Measurements from ENCODE around the gene GLUL.

The GLUL gene

DNA sequence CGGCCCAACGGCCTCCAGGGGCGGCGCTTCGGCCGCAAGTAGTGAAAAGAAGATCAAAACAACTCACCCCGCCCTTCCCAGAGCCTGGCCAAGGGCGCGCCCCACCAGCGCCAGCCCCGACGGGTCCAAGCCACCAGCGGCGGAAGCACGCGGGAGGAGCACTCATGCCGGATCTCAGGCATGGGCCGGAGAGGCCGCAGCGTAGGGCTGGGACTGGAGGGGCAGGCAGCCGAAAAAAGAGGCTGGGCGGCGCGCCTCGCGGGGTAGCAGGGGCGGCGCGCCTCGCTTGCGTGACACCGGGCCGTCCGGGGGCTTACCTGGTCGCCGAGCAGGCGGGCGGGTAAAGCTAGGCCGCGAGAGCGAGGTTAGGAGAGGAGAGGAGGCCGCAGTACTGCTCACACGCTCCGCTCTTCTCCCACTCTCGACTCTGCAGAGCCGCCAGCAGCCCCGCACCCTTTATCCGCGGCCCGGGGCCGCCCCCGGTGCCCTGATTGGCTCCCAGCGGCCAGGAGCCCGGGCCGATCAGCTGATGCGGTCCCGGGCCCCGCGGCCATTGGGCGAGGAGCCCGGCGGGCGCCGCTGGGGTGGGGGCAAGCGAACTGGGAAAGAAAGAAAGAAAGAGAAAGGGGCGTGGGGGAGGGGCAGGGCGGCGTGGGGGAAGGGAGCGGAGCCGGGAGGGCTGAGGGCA, at the start of gene GLUL:
GLUL (minus strand) TSS at position 429 of the 688 bp plus-strand sequence. CDS start 3,053 bp downstream, outside the sequence.
- DNase-seq (ENCODE audit: low spot score) (no peak), FAIRE-seq (no peak)

DNA sequence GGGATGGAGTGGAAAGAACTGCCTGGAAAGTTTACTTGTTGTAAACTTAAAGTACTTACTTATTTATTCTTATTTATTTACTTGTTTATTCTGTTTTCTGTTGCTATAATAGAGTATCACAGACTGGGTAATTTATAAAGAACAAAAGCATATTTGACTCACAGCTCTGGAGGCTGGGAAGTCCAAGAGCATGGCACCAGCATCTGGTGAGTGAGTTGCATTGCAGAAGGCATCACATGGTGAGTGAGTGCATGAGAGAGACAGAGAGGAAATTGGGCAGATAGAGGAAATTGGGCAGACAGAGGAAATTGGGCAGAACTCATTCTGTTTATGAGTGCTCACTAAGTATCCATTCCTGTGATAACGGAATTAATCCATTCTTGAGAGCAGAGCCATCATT, 46.7 kb upstream of the GLUL start:
- FAIRE-seq = no peak

DNA sequence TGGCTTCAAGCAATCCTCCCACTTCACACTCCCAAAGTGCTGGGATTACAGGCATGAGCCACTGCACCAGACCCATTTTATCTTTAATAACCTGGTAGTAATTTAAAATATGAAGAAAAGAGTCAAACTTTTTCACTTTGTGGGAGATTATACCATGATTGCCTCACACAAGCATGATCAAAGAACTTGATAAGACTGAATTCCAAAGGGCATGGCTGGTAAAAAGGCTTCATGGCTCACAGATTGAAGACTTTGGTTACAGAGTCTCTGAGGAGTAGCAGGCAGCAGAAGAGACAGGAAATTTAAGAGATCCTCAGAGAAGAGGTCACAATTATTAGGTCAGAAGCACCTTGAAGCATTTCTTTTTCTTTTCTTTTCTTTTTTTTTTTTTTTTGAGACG, 42.0 kb upstream of the GLUL start:
- DNase-seq (ENCODE audit: low spot score) (no peak), FAIRE-seq (no peak)

More for the DNA sequence above, 46.7 kb upstream of the GLUL start:
- no peak for DNase-seq (ENCODE audit: low spot score)

DNA sequence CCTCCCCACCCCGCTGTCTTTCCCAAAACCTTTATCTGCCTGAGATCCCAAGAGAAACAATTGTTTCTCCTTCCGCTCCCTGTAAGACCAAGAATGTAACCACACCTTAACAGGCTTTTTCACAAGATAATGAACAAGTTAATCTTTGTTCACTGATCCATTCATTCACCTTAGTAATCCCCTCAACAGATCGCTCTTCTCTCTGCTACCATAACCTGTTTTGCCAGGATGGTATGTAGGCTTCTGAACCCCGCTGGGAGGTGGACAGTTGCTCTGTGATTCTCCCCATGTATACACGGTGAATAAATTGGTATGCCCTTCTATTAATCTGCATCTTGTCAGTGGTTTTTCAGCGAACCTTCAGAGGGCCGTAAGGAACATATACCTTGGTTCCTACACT, 39.7 kb upstream of the GLUL start:
- FAIRE-seq (no peak), DNase-seq (ENCODE audit: low spot score) (no peak)

DNA sequence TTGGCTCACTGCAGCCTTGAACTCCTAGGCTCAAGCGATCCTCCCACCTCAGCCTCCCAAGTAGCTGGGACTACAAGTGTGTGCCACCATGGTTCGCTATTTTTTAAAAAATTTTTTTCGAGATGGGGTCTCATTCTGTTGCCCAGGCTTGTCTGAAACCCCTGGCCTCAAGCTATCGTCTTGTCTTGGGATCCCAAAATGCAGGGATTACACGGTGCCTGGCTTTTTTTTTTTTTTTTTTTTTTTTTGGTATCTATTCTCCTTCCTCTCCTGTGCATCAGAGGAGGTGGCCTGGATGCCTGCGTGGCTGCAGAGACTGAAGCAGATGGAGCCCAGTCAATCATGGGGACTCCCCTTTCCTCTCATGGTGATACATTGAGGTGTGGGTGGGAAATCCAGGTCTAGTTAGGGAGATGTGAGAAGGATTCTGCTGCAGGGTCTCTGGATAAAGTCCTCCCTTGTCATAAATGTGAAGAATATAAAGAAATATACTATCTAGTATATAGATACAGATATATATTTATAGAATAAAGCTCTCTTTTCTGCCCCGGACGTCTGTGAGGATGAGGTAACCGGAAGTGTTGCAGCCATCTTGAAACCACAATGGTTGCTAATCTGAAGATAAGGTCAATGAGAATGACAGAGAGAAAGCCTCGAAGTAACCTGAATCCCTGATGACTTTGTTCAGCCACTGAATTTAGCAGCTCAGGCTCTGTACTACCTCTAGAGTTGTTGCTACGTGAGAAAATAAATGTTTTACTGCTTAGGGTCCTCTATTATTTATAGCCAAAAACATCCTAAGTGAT, 38.9 kb upstream of the GLUL start:
- DNase-seq (ENCODE audit: low spot score) = no peak
- FAIRE-seq = no peak

DNA sequence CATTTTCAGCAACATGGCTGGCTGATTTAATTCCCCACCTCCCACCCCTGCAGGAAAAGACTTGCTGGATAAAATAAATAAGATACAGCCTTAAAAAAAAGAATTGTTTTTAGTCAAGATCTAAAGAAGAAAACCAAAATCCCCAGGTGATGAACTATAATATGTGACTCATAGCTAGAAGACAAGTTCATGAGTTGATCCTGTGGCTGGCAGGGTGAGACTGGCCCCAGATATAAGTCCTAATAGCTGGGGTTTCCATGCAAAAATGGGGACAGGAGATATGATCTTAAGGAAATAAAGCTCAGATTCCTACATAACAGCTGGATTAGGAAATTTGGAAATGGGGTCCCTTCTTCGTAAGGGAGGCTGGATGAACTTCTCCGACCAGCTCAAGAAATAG, 36.5 kb upstream of the GLUL start:
- FAIRE-seq (no peak), DNase-seq (ENCODE audit: low spot score) (no peak)

DNA sequence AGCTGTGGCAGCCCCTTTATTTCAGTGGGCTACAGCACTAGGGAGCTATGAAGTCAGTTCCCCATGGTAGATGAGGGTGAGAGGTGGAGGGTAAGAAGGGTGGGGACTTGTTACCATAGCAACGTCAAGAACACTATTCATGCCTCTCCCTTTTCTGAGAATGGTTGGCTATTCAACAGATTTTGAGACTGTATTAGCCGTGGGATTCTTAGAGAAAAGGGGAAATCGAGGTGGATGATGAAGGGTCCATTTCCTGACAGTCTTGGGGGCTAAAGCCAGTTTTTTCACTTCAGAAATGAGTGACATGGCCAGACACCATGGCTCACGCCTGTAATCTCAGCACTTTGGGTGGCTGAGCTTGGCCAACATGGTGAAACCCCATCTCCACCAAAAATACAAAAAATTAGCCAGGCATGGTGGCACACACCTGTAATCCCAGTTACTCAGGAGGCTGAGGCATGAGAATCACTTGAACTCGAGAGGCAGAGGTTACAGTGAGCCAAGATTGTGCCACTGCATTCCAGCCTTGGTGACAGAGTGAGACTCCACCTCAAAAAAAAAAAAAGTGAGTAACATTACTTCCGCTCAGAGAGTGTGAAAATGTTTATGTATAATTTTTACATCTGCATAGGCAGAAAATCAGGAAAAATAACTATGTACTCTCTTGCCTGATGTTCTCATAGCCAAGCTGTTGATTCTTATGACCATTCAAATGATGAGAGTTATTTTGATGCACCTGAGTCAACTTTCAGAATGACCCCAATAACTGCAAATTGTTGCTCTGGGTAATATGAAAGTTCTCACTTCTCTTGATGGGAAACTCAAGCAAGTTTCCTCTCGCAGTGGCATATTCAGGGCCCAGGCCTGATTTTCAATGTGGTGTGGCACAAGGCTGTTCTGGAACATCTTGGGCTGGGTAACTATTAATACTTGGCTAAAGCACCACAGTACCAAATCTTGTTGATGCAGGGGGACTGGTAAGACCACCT, 35.1 kb upstream of the GLUL start:
- no peak for FAIRE-seq
- no peak for DNase-seq (ENCODE audit: low spot score)

DNA sequence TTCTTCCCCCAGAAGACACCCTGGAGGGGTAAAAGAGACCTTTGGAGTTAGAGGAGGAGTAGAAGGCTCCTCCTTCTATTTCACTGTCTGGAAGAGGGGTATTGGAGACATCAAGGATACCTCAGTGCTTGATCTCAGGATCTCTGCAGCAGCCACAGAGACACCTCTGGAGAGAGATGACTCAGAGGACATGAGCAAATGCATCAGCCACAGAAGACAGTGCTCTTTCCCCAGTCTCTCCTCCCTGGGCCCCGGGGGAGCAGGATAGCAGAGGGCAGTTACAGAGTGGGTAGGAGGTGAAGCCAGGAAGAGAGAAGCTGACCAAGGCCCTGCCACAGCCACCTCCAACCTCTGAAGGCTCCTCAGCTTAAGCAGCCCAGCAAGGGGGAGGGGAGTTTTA, 24.2 kb upstream of the GLUL start:
- no peak for FAIRE-seq

DNA sequence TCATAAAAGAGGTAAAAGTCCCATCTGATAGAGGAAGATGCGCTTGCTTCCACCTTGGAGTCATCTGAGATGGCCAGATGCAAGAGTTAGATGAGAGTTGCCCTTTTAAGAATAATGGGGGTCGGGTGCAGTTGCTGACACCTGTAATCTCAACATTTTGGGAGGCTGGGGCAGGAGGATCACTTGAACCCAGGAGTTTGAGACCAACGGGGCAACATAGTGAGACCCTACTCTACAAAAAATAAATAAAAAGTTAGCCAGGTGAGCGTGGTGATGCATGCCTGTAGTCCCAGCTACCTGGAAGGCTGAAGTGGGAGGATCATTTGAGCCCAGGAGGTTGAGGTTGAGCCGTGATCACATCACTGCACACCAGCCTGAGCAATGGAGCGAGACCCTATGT, 22.4 kb upstream of the GLUL start:
- DNase-seq (ENCODE audit: low spot score) (no peak), FAIRE-seq (no peak)

More for the DNA sequence above, 24.2 kb upstream of the GLUL start:
- no peak for DNase-seq (ENCODE audit: low spot score)

DNA sequence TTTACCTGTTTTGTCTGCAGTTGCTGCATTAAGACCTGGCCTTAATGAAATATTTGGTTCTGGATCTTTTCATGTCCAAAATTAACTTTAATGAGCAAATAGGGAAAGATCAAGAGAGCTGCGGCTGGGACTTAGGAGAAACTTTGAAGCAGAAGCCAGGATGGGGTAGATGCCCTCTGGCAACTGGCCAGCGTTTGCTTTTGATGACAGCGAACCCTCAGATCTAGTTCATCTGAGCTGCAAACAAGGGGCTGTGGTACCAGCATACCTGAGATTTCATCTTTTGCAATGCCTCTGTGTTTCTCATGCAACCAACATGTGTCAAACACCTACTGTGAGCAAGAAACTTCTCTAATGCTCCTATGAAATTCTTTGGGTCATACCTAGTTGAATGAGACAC, 21.9 kb upstream of the GLUL start:
- no peak for DNase-seq (ENCODE audit: low spot score)
- FAIRE-seq = no peak

DNA sequence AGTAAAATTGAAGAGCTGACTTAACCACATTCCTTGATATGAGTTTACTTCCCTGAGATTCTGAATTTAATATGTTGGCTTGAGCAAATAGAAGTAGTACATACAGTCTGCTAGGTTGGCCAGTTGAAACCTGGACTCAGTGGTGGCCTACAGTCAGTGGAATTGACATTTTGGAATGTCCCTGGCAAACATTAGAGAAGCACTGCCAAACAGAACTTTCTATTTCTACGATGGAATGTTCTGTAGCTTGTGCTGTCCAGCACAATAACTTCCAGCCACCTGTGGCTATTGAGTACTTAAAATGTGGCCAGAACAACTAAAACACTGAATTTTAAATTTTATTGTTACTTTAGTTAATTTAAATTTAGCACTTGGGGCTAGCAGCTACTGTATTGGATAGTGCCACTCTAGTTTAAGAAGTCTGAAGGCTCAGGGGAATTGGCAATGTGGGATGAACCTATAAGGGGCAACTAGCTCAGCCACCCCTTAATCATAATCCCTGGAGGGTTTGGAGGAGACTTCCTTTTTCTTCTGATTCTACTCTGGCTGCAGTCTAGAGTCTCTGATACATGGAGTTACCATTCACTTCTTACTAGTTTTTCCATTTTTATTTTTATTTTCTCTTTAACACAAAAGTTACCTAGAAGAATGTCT, 19.2 kb upstream of the GLUL start:
- FAIRE-seq (no peak), DNase-seq (ENCODE audit: low spot score) (no peak)

DNA sequence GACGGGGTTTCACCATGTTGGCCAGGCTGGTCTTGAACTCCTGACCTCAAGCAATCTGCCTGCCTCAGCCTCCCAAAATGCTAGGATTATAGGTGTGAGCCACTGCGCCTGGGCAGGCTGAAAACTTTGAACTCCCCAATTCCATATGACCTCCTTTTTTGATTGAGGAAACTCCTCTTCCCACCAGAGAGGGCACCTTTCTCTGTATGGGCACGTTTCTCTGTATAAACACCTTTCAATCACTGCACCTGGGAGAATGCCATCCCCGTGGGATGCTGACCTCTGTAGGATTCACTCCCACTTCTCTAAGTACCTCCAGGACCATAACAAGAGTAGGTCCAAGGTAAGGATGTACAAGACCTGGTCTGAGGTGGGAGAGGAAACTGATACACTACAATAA, 18.5 kb upstream of the GLUL start:
- FAIRE-seq (no peak), DNase-seq (ENCODE audit: low spot score) (no peak)

DNA sequence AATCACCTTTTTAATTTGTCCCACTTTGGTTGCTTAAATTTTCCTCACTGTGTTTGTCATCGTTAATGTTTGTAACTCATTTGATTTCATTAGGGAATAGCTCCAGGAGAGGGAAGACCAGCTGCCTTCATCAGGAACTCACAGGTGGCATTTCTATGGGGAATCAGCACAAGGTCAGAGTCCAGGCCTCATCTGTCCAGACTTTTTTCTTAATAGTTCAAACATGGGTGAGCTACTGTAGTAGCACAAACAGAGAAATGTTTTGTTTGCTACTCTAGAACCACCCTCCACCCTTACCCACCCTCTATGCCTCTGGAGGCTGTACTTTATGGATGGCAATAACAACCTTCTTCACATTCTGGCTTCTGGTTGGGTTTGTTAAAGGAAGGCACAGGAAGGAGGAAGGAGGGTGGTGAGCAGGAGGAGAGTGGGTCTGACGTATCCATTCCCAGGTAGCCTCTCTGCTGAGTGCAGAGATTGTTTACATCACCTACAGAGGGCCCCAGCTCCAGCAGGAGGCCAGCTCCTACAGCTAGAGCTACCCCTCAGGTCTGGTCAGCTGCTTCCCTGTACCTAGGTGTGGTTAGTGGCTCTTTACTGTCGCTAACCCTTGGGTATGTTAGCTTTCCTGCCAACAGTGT, 17.0 kb upstream of the GLUL start:
- FAIRE-seq (no peak), DNase-seq (ENCODE audit: low spot score) (no peak)

DNA sequence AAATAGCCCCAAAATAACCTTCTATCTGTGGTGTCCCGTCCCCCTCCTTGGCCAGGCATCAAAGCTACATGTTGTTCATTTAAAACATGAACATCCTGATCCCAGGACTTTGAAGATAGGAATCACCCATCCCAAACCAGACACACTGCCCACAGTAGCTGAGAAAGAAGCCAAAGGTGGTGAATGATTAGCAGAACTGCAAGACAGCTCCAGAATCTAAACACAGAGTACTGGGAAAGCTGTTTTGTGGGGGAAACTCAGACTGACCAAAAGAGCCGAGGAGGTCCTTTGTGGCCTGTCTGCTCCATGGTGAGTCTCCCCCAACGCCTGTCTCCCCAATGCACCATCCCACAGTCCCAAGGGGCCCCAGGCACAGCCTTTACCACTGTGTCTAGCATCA, 16.1 kb upstream of the GLUL start:
- no peak for DNase-seq (ENCODE audit: low spot score)
- no peak for FAIRE-seq

DNA sequence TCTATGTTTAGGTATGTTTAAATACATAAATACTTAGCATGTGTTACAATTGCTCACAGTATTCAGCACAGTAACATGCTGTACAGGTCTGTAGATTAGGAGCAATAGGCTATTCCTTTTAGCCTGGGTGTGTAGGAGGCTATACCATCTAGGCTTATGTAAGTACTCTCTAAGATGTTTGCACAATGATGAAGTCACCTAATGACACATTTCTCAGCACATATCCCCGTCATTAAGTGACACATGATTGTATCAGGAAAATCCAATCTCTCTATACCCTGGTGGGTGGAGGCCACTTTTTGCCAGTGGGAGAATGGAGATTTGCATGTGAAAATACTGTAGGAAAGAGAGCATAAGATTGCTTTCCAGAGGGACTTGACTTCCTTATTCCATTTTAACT, 14.4 kb upstream of the GLUL start:
- FAIRE-seq (no peak), DNase-seq (ENCODE audit: low spot score) (no peak)

DNA sequence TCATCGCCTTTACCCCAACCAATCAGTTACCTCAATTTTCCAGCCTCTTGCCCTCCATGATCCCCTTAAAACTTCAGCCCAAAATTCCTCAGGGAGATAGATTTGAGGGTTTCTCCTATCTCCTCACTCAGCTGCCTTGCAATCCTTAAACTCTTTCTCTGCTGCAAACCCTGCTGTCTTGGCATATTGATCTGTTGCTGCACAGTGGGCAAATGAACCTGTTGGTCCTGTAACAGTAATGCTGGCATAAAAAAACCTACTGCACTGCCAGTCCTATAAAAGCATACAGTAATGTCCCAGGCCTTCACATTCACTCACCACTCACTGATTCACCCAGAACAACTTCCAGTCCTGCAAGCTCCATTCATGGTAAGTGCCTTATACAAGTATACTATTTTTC, 14.0 kb upstream of the GLUL start:
- FAIRE-seq = no peak

DNA sequence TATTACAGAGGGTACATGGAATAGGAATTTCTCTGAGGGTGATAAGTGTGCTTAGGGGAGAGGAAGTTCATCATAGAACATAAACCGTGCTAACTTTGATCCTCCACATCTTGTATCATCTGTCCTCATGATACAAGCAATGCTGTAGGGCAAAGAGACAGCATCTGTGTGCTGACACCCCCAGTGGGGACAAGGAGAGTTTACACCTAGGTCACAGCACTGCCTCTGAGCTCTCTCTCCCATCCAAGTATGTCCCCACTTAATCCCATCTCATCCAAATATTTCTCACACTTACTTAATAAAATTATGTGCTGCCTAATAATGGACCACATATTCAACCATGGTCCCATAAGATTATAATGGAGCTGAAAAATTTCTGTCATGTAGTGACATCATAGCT, 13.2 kb upstream of the GLUL start:
- DNase-seq (ENCODE audit: low spot score) (no peak), FAIRE-seq (no peak)

More for the DNA sequence above, 14.0 kb upstream of the GLUL start:
- DNase-seq (ENCODE audit: low spot score) = no peak

DNA sequence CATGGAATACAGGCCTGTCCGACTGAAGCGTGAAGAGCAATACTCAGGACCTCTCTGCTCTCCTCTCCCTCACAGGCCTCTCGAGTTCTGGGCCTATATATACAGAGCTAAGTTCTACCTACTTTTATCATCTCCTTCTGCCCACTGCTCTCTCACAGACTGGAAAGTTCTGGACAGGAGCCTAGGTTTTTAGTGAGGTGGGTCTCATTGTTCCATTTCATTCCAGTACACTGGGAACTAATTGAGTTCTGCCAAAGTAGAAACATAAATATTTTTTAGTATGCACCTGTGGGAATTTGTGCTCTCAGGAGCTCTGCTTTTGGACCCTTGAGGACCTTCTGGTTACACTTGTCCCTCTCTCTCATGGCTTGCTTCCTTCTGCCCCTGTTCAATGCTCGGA, 9.0 kb upstream of the GLUL start, which contains the start of gene TEDDM1:
TEDDM1 (minus strand) TSS at position 101 of the 400 bp plus-strand sequence. CDS start 182 bp downstream, outside the sequence.
- FAIRE-seq = no peak
- DNase-seq (ENCODE audit: low spot score) = no peak

DNA sequence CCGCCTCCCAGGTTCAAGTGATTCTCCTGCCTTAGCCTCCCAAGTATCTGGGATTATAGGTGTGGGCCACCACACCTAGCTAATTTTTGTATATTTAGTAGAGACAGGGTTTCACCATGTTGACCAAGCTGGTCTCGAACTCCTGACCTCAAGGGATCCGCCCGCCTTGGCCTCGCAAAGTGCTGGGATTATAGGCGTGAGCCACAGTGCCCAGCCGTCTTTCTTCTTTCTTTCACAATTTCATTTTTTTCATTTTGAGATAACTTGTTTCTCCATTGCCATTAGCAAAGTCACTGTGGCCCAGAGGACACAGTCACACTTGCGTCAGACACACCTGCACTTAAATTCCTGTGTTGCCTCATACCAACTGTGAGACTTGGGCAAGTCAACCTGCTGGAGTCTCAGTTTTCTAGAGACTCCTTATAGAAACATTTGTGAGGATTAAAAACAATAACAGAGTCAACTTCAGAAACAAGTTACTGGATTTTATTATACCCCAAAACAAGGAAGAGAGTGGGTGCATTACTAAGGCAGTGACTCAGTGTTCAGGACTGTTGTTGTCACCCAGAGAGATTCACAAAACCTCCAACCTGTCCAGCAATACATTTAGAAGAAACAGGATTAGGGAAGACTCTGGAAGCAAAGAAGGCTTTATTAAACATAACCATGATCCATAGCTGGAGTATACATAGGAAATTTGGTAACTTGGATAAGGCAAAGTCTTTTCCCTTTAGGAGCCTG, 6.2 kb upstream of the GLUL start:
- DNase-seq (ENCODE audit: low spot score) = no peak
- no peak for FAIRE-seq

DNA sequence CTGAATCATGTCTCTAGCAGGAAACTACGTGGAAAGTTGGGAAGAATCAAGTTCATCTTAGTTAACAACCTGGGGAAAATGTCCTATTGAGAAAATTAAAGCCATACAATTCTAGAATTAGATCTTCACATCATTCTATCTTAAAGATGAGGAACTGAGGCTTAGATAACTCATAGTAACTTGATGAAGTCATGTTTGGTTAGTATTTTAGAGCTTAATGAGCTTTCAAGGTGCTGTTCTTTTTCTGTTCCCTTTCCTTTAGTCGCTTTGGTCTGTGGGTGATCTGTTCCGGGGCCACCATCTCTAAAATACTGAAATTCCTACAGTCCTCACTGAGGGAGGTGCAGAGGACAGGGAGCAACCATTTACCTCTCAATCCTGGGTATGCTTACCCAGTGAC, 4.3 kb upstream of the GLUL start:
- DNase-seq (ENCODE audit: low spot score) (no peak), FAIRE-seq (no peak)
